ENCODE results near the gene DQX1.

Gene DQX1

GRCh38 chr2:74532222-74532621 lies 6.2 kb upstream of the DQX1 start:
- H3K4me3 ChIP-seq (ENCODE audit: low read length), result no peak overlapping the region
- no peaks in the 10 kb centered on the region for H3K9me3 ChIP-seq (ENCODE audit: low read length)
- H3K27me3 ChIP-seq (ENCODE audit: insufficient read depth, low read length), result no peaks in the 10 kb centered on the region
- peaks cover 32% of the 10 kb centered on the region for H3K36me3 ChIP-seq (ENCODE audit: insufficient read depth, low read length)
- H2AFZ ChIP-seq (ENCODE audit: low read depth, low read length), result no peak overlapping the region
- peaks cover 27% of the 10 kb centered on the region for H3K4me1 ChIP-seq (ENCODE audit: insufficient read depth, low read length)

GRCh38 chr2:74531666-74532065 lies 5.6 kb upstream of the DQX1 start:
- Histone ChIP-seq H3K27me3 (ENCODE audit: insufficient read depth, low read length) (no peaks in the 10 kb centered on the region), H3K4me3 (ENCODE audit: low read length) (no peak overlapping the region), H3K4me1 (ENCODE audit: insufficient read depth, low read length) (peaks cover 27% of the 10 kb centered on the region), H2AFZ (ENCODE audit: low read depth, low read length) (no peak overlapping the region), H3K36me3 (ENCODE audit: insufficient read depth, low read length) (peaks cover 38% of the 10 kb centered on the region), H3K9me3 (ENCODE audit: low read length) (no peaks in the 10 kb centered on the region)

GRCh38 chr2:74530239-74531187 lies 4.5 kb upstream of the DQX1 start:
- Histone ChIP-seq H2AFZ (ENCODE audit: low read depth, low read length) (peak overlapping the region; percentile 62), H3K36me3 (ENCODE audit: insufficient read depth, low read length) (peaks cover 49% of the 10 kb centered on the region), H3K4me3 (ENCODE audit: low read length) (peak overlapping the region; percentile 82), H3K9me3 (ENCODE audit: low read length) (no peaks in the 10 kb centered on the region), H3K4me1 (ENCODE audit: insufficient read depth, low read length) (peaks cover 27% of the 10 kb centered on the region), H3K27me3 (ENCODE audit: insufficient read depth, low read length) (no peaks in the 10 kb centered on the region)

GRCh38 chr2:74529357-74530238 lies 3.6 kb upstream of the DQX1 start, which contains the start of the genes AUP1 and HTRA2:
Gene AUP1 (minus strand): TSS chr2:74529706. CDS start chr2:74529629, 77 bp downstream.
Gene HTRA2 (plus strand): TSS chr2:74529933. CDS start chr2:74530007, 74 bp downstream.
- Histone ChIP-seq H3K4me3 (ENCODE audit: low read length) (peak within 1 kb of the TSS; percentile 82), H3K4me1 (ENCODE audit: insufficient read depth, low read length) (peaks cover 27% of the 10 kb centered on the region), H3K27me3 (ENCODE audit: insufficient read depth, low read length) (no peaks in the 10 kb centered on the region), H2AFZ (ENCODE audit: low read depth, low read length) (peak within 1 kb of the TSS; percentile 62), H3K36me3 (ENCODE audit: insufficient read depth, low read length) (peaks cover 48% of the 10 kb centered on the region), H3K9me3 (ENCODE audit: low read length) (no peaks in the 10 kb centered on the region)

- H2AFZ ChIP-seq (ENCODE audit: low read depth, low read length), result peak overlapping the region; percentile 52
- H3K27me3 ChIP-seq (ENCODE audit: insufficient read depth, low read length), result no peaks in the 10 kb centered on the region
- H3K4me1 ChIP-seq (ENCODE audit: insufficient read depth, low read length), result peaks cover 27% of the 10 kb centered on the region
- no peaks in the 10 kb centered on the region for H3K9me3 ChIP-seq (ENCODE audit: low read length)
- peaks cover 44% of the 10 kb centered on the region for H3K36me3 ChIP-seq (ENCODE audit: insufficient read depth, low read length)
- H3K4me3 ChIP-seq (ENCODE audit: low read length), result peak overlapping the region; percentile 82
Observed at GRCh38 chr2:74528600-74529356, 2.7 kb upstream of the DQX1 start.

- Histone ChIP-seq H3K27me3 (ENCODE audit: insufficient read depth, low read length) (no peaks in the 10 kb centered on the region), H3K9me3 (ENCODE audit: low read length) (no peaks in the 10 kb centered on the region), H2AFZ (ENCODE audit: low read depth, low read length) (no peak overlapping the region), H3K4me3 (ENCODE audit: low read length) (no peak overlapping the region), H3K4me1 (ENCODE audit: insufficient read depth, low read length) (peaks cover 27% of the 10 kb centered on the region), H3K36me3 (ENCODE audit: insufficient read depth, low read length) (peaks cover 38% of the 10 kb centered on the region)
Observed at GRCh38 chr2:74527741-74528140, 1.7 kb upstream of the DQX1 start.

GRCh38 chr2:74526649-74527230 lies 709 bp upstream of the DQX1 start:
- peaks cover 30% of the 10 kb centered on the region for H3K36me3 ChIP-seq (ENCODE audit: insufficient read depth, low read length)
- peaks cover 10% of the 10 kb centered on the region for H3K27me3 ChIP-seq (ENCODE audit: insufficient read depth, low read length)
- no peak overlapping the region for H2AFZ ChIP-seq (ENCODE audit: low read depth, low read length)
- peaks cover 25% of the 10 kb centered on the region for H3K4me1 ChIP-seq (ENCODE audit: insufficient read depth, low read length)
- no peaks in the 10 kb centered on the region for H3K9me3 ChIP-seq (ENCODE audit: low read length)
- H3K4me3 ChIP-seq (ENCODE audit: low read length), result no peak overlapping the region

GRCh38 chr2:74524955-74525716 lies 895 bp downstream of the DQX1 start:
- no peaks in the 10 kb centered on the region for H3K9me3 ChIP-seq (ENCODE audit: low read length)
- peaks cover 12% of the 10 kb centered on the region for H3K4me1 ChIP-seq (ENCODE audit: insufficient read depth, low read length)
- H2AFZ ChIP-seq (ENCODE audit: low read depth, low read length), result no peak overlapping the region
- H3K27me3 ChIP-seq (ENCODE audit: insufficient read depth, low read length), result peaks cover 22% of the 10 kb centered on the region
- no peak overlapping the region for H3K4me3 ChIP-seq (ENCODE audit: low read length)
- H3K36me3 ChIP-seq (ENCODE audit: insufficient read depth, low read length), result peaks cover 26% of the 10 kb centered on the region

- H3K36me3 ChIP-seq (ENCODE audit: insufficient read depth, low read length), result peaks cover 26% of the 10 kb centered on the region
- no peak overlapping the region for H2AFZ ChIP-seq (ENCODE audit: low read depth, low read length)
- no peak overlapping the region for H3K4me3 ChIP-seq (ENCODE audit: low read length)
- no peaks in the 10 kb centered on the region for H3K9me3 ChIP-seq (ENCODE audit: low read length)
- H3K4me1 ChIP-seq (ENCODE audit: insufficient read depth, low read length), result peaks cover 10% of the 10 kb centered on the region
- H3K27me3 ChIP-seq (ENCODE audit: insufficient read depth, low read length), result peaks cover 33% of the 10 kb centered on the region
Observed at GRCh38 chr2:74524005-74524404, 2.0 kb downstream of the DQX1 start.

- H3K9me3 ChIP-seq (ENCODE audit: low read length), result no peaks in the 10 kb centered on the region
- no peak overlapping the region for H2AFZ ChIP-seq (ENCODE audit: low read depth, low read length)
- H3K4me3 ChIP-seq (ENCODE audit: low read length), result no peak overlapping the region
- peaks cover 19% of the 10 kb centered on the region for H3K36me3 ChIP-seq (ENCODE audit: insufficient read depth, low read length)
- peaks cover 48% of the 10 kb centered on the region for H3K27me3 ChIP-seq (ENCODE audit: insufficient read depth, low read length)
- no peaks in the 10 kb centered on the region for H3K4me1 ChIP-seq (ENCODE audit: insufficient read depth, low read length)
Observed at GRCh38 chr2:74522516-74522915, 3.5 kb downstream of the DQX1 start.

GRCh38 chr2:74516650-74517049 lies 9.4 kb downstream of the DQX1 start:
- peaks cover 90% of the 10 kb centered on the region for H3K27me3 ChIP-seq (ENCODE audit: insufficient read depth, low read length)
- no peak overlapping the region for H2AFZ ChIP-seq (ENCODE audit: low read depth, low read length)
- no peaks in the 10 kb centered on the region for H3K36me3 ChIP-seq (ENCODE audit: insufficient read depth, low read length)
- H3K4me3 ChIP-seq (ENCODE audit: low read length), result no peak overlapping the region
- peaks cover 14% of the 10 kb centered on the region for H3K9me3 ChIP-seq (ENCODE audit: low read length)
- H3K4me1 ChIP-seq (ENCODE audit: insufficient read depth, low read length), result no peaks in the 10 kb centered on the region
